T-helper 2 cell (primary cell): ENCODE results near the gene COL11A1.
"Not testable (repeated sequence)": the region's sequence is repeated elsewhere in the genome, so short reads cannot be mapped to it uniquely, and the experiment has no call there.

Source experiments
- DNase-seq, 5 experiments: peaks; one replicate each; pipeline versions ENCODE4 v3.0.0 to v3.0.0-alpha.2; 2012 to 2022
- total RNA-seq, 2 donors: gene quantifications; one replicate each; lab custom pipeline; 2026; lab: John Stamatoyannopoulos, UW

Gene COL11A1
- 0 reads per million in 2 donors for total RNA-seq

DNA sequence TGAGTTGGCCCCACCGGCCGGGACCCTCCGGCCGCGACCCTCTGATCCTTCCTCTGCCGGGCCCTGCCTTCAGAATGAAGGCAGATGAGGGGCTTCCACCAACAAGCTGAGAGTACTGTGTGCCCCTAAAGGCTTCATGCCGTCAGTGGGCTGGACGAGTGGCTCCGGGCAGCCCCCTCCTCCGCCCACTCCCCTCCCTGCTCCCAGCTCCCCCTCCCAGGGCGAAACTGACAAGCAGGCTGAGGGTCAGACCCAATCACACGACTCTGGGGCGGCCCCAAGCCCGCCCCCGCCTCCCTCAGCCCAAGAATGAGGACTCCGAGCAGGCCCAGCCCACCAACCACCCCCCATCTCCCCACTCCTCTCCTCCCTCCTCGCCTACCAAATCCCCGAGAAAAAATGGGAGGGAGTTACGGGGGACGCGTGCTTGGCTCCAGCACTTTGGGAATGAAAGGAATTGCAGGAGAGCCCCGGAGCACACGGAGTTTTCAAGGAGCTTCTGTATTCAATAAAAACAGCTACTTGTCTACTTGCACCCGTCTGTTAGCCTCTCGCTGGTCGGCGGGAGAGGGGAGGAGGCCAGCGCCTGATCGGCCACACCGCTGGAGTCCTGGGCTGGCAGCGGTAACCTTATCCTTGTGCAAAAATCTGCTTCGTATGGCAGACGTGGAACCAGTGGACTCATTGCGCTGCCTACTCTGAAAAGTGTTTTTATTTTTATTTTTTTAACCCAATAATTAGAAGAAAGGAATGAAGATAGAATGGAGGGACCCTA lies at the start of gene COL11A1:
TSS of gene COL11A1 (minus strand) at position 147 of the 775 bp plus-strand sequence. CDS start 344 bp downstream, outside the sequence.
- DNase-seq: no peak

DNA sequence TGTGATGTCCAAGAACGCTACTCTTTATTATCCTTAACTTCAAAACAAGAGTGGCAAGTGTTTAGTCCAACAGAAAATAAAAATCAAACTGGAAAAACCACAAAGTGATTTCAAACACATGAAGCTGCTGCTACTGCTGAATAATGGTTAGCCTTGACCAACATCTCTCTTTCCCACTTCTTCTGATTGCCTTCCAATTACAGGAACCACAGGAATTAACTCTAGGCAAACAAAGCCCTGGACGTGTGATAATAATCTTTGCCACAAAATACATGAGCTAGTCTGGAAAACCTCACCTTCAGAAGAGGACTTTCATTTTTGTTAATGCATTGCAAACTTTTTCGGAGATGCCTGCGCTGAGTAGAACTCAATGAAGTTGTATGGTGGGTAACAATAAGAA lies 48.6 kb upstream of the COL11A1 start:
- no peak for DNase-seq

- no peak for DNase-seq
Measured at GRCh38 chr1:103146166-103146565, 37.8 kb upstream of the COL11A1 start.

- DNase-seq: no peak
Measured at GRCh38 chr1:103145449-103145848, 37.1 kb upstream of the COL11A1 start.

DNA sequence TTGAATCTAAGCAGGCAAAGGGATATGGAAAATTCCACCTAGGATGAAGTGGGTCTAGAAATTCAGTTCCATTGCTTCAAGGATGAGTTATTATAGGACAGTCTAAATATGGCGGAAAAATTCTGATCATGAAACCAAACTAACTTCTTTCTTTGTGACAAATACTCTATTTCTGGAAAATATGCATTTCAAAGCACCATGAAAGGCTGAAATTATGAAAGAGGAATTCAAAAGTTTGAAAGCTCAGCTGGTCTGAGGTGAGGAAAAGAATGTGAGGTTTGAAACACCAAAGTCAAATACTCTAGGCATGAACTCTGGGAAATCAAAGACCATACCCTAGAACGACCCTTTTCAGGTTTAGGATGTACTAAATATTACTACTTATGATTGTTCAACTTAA lies 36.4 kb upstream of the COL11A1 start:
- DNase-seq: no peak

DNA sequence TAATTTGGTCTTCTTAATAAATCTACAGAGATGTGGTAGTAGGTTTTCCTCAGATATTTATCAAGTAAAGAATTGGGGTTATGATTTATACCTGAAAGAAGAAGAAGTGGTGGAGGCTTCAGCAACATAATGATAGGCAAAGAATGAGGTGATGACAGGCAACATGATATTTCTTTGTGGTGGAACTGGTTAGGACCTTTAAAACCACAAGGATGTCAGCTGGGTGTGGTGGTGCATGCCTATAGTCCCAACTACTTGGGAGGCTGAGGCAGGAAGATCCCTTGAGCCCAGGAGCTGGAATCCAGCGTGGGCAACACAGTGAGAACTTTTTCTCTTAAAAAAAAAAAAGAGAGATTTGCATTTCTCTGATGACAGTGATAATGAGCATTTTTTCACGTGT lies 34.1 kb upstream of the COL11A1 start:
- DNase-seq: no peak

DNA sequence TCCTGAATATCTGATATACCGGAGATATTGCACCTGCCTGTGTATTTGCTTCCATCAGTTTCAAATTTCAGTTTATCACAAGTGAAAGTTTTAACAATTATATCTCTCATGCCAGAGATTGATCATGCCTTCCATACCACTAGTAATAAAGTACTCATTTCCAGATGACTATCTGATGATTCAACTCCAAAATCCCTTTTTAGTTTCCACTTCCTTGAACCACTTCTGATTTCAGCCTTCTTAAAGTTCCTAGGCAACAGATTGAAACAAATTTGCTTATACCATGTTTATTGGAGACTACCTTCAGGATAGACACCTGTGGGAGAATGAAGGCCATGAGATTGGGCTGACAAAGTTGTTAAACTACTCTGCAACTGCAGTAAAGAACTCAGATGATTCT lies 21.5 kb upstream of the COL11A1 start:
- DNase-seq: no peak

GRCh38 chr1:103129255-103129654 lies 20.9 kb upstream of the COL11A1 start:
- DNase-seq: no peak

DNA sequence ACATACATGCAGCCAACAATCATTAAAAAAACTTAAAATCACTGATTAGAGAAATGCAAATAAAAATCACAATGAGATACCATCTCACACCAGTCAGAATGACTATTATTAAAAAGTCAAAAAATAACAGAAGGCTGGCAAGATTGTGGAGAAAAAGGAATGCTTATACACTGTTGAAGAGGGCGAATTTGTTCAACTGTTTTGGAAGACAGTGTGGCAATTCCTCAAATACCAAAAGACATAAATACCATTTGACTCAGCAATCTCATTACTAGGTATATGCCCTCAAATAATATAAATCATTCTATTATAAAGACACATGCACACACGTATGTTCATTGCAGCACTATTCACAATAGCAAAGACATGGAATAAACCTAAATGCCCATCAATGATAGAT lies 19.9 kb upstream of the COL11A1 start:
- DNase-seq: not testable (repeated sequence)

DNA sequence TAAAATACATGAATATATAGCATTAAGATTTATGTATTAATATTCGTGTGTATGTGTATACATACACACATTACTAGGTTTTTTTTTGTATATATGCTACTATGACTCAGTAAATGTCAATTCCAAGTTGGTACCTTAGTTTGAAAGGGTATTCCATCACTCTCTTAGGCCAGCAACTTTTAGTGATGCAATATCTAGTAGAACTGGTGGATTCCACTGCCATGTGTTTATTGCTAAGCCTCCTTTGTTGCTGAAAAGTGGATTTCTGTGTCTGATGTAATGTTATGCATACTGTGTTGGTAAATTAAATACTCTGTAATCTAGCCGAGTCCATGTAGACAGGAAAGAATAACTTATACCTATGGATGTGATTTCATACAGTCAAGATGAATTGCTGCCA lies 16.9 kb upstream of the COL11A1 start:
- no peak for DNase-seq

DNA sequence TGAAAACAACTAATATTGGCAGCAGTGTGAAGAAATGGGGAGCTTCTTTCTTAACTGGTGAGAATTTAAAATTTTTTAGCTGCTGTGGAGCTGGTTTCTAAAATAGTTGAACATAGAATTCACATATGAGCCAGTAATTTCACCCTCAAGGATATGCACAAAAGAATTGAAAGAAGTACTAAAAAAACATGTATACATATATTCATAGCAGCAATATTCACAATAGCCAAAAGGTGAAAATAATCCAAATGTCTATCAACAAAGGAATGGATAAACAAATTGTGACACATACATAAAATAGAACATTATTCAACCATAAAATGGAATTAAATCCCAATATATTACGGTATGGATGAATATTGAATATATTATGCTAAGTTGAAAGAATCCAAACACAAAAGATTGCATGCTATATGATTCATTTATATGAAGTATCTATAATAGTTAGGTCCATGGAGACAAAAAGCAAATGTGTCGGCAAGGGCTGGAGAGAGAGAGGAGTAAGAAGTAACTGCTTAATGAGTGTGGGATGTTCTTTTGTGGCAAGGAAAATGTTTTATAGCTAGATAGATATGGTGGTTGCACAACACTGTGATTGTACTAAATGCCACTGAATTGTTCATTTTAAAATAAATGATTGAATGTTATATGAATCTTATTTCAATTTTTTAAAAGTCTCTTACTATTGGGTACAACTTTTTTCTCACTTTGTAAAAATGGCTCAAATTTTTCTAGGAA lies 14.8 kb upstream of the COL11A1 start:
- no peak for DNase-seq

DNA sequence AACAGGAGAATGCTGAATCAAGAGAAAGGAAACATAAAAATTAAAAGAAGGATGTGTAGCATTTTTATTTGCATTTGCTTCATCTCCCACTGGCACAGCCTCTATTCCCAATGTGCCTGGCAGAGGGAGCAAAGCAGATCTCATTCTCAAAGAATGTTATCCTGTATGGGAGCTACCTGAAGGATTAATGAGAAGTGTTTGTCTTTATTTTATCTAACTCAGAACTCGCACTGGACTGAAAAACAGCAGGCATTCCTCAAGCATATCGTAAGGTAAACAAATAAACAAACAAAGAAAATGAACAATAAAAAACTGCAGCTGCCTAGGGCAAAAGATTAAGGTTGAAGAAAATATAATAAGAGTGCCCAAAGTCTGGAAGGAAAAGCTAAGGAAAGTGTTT lies 12.7 kb upstream of the COL11A1 start:
- DNase-seq: no peak

DNA sequence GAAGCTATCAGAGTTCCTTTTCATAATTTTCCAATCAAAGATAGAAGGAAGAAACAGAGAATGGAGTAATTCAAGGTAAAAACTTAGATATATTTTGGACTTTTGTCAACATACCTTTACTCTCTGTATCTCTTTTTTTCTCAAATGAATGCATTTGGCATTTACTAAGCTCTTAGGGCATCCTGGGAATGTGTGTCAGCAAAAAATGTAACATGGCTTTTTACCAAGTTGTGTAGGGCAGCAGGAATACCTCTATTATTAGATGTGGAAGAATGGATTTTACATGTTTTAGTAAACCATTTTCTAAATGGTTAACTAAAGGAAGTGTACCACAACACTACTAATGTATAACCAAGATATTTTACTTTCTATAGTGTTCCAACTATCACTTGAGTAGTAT lies 4.2 kb upstream of the COL11A1 start:
- no peak for DNase-seq

GRCh38 chr1:103111926-103112325 lies 3.6 kb upstream of the COL11A1 start:
- DNase-seq: no peak

DNA sequence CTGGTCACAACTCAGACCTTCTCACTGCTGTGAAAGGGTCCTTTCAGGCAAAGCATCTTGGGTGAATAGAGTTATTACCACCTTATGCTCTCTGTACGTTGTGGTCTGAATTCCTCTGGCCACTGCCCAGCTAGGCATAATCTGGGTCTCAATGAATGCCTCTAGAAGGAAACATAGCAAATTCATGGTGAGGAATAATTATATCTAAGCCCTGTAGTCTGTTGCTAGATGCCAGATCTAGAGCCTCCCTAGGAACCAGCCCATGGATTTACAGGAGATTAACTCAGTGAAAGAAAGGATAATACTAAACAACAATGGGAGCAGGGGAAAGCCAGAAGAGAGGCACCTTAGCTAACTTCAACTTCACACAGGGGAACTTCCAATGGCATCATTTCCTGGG lies 2.4 kb upstream of the COL11A1 start:
- DNase-seq: no peak

- no peak for DNase-seq
Measured at GRCh38 chr1:103109311-103109920, 1.1 kb upstream of the COL11A1 start.

- no peak for DNase-seq
Measured at GRCh38 chr1:103107741-103108375, 464 bp downstream of the COL11A1 start.

GRCh38 chr1:103106426-103107341 lies 1.6 kb downstream of the COL11A1 start:
- DNase-seq: no peak

DNA sequence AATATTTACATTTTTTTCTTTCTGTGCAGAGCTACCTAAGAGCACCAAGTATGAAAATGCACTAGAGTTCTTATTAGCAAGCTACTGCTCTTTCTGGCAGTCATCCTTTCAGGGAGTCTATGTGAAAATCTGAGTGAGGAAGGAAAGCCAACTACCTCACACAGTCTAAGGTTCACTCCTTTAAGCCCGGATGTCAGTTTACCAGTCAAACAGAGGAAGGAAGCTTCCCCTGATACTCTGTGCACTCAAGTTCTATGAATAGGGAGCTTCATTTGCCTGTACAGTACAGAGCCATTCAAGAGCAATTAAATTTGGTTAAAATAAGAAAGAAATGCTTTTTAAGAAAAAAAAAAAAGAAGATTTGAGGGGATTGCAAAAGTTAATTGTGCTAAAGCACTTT lies 6.9 kb downstream of the COL11A1 start:
- DNase-seq: no peak

DNA sequence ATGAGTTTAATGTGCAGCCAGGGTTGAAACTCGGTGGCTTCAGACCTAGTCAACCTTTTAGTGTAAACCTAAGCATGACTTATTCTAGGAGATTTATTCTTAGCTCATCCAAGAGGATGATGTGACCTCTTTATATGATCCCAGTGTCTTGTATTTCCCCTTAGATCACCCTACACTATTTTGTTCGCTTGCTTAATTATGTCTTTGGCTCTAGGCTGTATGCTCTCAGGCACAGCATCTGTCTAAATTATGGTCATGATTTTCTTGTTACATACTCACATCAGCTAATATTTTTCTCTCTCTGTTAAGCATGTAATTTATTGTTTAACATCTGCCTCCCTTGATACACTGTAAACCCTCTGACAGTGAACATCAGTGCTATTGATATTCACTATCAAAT lies 19.1 kb downstream of the COL11A1 start:
- no peak for DNase-seq

DNA sequence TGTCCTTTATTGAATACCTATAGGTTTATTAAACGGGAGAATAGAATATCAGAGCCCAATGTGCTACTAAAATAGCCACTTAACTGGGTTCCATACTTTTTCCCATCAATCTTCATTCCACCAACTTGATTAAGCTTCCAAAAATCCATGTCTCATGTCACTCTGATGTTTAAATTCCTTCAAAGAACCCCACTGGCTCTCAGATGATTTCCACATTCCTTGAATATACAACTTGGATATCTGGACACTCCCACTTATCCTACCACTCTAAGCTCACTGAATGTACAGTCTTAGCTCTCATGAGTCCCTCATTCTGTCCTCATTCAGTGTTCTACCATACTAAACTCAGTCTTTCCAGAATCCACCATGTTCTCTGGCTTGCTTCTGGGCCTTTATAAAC lies 21.1 kb downstream of the COL11A1 start:
- DNase-seq: no peak

- no peak for DNase-seq
Measured at GRCh38 chr1:103084181-103084580, 24.1 kb downstream of the COL11A1 start.
